C4-2B (cell line): ENCODE results near the gene PTPRZ1.

Experiments
- H3K27ac ChIP-seq: fragments of 450-650 bp; 2 replicates; pipeline ENCODE4 v1.5.1; 2017
- CTCF ChIP-seq: fragments of 450-650 bp; conservative IDR thresholded peaks from 2 replicates; pipeline ENCODE4 v1.5.1; 2017; ENCODE audit warnings: mild to moderate bottlenecking
- ZFX ChIP-seq: fragments of 450-650 bp; IDR thresholded peaks from 2 replicates; pipeline ENCODE4 v1.6.1; 2017

The PTPRZ1 gene

GRCh38 chr7:121847041-121847440 lies 25.9 kb upstream of the PTPRZ1 start:
- H3K27ac ChIP-seq = no peak overlapping the region
- TF ChIP-seq ZFX = no peak
- no peak for TF ChIP-seq CTCF

- no peak overlapping the region for H3K27ac ChIP-seq
- TF ChIP-seq ZFX (no peak), CTCF (no peak)
Observed at GRCh38 chr7:121853307-121853706, 19.7 kb upstream of the PTPRZ1 start.

- no peak overlapping the region for H3K27ac ChIP-seq
- no peak for TF ChIP-seq CTCF
- no peak for TF ChIP-seq ZFX
Observed at GRCh38 chr7:121860953-121861352, 12.0 kb upstream of the PTPRZ1 start.

GRCh38 chr7:121862591-121862990 lies 10.4 kb upstream of the PTPRZ1 start:
- TF ChIP-seq ZFX = no peak
- TF ChIP-seq CTCF = no peak
- H3K27ac ChIP-seq = no peak overlapping the region

GRCh38 chr7:121871188-121871587 lies 1.8 kb upstream of the PTPRZ1 start:
- no peak overlapping the region for H3K27ac ChIP-seq
- TF ChIP-seq CTCF = no peak
- no peak for TF ChIP-seq ZFX

GRCh38 chr7:121873289-121874194 lies 581 bp downstream of the PTPRZ1 start:
- no peak for TF ChIP-seq ZFX
- no peak for TF ChIP-seq CTCF
- H3K27ac ChIP-seq = no peak overlapping the region

GRCh38 chr7:121874298-121874697 lies 1.3 kb downstream of the PTPRZ1 start:
- no peak for TF ChIP-seq ZFX
- peak; percentile 16 for TF ChIP-seq CTCF
- H3K27ac ChIP-seq = no peak overlapping the region
